Fibroblast of the conjunctiva (primary cell): Measurements from ENCODE around the gene THRA.
A peak's percentile ranks its signal among the peaks of the same experiment; 100 is the strongest.

Experiments used
- DNase-seq: peaks from one replicate; pipeline ENCODE4 v3.0.0-alpha.2; 2010; ENCODE audit warnings: low read depth

THRA gene

DNA sequence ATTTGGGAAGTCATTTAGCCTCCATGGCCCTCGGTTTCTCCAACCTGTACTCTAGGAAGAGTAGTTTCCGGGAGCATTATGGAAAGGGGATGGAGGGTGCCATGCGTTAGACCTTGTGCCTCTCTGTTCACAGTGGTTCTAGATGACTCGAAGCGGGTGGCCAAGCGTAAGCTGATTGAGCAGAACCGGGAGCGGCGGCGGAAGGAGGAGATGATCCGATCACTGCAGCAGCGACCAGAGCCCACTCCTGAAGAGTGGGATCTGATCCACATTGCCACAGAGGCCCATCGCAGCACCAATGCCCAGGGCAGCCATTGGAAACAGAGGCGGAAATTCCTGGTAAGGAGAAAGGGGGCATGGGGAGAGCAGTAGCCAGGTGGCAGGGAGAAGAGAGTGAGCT is 21.7 kb downstream of the THRA start:
- no peak for DNase-seq

DNA sequence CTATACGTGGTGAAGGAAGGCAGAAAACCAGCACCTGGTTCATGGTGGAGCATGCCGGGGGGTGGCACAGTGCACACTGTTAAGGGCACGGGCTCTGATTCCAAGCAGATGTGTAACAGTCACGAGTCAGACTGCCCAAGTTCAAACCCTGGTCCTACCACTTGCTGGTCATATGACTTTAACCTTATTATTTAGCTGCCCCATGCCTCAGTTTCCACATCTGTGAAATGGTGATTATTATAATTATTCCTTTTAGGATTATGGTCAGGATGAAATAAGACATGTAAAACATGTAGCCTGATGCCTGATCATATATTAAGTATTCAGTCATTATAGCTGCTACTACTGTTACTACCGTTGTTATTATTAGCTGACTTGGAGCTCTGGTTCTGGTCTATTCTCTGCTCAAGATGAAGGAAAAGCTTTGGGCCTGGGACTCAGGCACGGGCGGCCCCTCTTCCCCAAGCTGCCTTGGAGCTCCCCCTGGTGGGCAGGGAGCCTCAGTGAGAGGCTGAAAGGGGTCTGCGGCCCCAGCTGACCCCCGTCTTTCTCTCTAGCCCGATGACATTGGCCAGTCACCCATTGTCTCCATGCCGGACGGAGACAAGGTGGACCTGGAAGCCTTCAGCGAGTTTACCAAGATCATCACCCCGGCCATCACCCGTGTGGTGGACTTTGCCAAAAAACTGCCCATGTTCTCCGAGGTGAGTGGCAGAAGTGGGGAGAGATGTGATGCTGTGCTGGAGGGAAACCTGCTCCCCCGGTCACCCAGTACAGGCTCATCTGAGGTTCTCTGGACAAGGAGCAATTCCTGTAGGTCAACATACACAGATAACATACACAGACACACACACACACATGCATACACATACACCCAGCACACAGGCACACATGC is 23.6 kb downstream of the THRA start:
- DNase-seq, result no peak

DNA sequence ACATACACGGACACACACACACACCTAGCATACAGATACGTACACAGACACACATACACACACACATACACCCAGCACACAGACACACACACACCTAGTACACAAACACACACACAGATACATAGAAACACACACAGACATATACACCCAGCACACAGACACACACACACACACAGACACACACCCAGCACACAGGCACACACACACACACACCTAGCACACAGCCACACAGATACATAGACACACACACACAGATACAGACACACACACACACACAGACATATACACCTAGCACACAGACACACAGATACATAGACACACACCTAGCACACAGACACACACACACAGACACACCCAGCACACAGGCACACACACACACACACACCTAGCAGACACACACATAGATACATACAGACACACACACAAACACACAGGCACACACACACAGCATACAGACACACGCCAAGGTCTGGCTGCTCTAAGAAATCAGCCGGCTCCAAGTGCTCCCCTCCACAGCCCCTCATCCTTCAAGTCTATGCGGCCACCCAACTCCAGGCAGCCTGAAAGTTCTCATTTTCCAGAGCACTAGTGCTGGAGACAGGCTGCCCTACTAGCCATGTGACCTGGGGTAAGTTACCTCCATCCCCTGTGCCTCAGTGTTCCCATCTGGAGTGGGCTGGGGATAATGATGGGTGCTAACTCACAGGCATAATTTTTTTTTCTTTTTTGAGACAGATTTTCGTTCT is 24.5 kb downstream of the THRA start:
- no peak for DNase-seq

DNA sequence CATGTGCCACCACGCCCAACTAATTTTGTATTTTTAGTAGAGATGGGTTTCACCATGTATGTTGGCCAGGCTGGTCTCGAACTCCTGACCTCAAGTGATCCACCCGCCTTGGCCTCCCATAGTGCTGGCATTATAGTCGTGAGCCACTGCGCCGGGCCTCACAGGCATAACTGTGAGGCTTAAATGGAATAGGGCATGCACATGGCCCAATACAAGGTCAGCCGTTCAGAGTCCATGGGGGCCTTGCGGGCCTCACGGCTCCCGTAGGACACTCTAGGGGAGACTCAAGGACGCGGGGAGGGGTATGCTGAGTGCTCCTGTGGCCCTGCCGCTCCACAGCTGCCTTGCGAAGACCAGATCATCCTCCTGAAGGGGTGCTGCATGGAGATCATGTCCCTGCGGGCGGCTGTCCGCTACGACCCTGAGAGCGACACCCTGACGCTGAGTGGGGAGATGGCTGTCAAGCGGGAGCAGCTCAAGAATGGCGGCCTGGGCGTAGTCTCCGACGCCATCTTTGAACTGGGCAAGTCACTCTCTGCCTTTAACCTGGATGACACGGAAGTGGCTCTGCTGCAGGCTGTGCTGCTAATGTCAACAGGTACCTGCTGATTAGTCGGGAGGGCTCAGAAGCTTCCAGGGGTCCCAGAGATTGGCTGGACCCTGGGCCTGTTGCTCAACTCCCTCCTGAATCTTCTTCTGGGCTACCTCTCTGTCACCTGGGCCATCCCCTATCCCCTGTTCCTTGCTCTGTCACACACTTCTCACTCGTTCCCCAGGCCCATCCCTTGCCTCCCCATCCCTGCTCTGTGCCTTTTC is 25.3 kb downstream of the THRA start:
- no peak for DNase-seq

DNA sequence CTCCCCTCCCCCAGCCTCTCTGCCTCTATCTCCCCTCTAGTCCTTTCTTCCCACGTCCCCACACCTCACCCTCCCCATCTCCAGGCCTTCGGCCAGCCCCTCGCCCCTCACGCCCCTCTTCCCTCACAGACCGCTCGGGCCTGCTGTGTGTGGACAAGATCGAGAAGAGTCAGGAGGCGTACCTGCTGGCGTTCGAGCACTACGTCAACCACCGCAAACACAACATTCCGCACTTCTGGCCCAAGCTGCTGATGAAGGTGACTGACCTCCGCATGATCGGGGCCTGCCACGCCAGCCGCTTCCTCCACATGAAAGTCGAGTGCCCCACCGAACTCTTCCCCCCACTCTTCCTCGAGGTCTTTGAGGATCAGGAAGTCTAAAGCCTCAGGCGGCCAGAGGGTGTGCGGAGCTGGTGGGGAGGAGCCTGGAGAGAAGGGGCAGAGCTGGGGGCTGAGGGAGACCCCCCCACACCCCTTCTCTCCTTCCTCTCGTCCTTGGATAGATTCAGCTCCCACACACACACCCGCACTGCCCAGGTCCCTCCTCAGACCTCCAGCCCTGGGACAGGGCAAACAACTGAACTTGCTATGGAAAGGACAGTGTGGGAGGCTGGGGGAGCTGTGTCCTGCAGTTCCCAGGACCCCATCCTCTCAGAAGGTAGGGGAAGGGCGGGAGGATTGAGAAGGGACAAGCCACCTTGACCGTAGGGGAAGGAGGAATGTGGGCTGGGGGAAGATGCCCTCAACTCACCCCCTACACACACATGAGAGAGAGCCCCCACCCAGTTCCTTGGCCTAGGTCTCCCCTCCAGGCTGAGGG is 26.5 kb downstream of the THRA start:
- DNase-seq, result no peak

DNA sequence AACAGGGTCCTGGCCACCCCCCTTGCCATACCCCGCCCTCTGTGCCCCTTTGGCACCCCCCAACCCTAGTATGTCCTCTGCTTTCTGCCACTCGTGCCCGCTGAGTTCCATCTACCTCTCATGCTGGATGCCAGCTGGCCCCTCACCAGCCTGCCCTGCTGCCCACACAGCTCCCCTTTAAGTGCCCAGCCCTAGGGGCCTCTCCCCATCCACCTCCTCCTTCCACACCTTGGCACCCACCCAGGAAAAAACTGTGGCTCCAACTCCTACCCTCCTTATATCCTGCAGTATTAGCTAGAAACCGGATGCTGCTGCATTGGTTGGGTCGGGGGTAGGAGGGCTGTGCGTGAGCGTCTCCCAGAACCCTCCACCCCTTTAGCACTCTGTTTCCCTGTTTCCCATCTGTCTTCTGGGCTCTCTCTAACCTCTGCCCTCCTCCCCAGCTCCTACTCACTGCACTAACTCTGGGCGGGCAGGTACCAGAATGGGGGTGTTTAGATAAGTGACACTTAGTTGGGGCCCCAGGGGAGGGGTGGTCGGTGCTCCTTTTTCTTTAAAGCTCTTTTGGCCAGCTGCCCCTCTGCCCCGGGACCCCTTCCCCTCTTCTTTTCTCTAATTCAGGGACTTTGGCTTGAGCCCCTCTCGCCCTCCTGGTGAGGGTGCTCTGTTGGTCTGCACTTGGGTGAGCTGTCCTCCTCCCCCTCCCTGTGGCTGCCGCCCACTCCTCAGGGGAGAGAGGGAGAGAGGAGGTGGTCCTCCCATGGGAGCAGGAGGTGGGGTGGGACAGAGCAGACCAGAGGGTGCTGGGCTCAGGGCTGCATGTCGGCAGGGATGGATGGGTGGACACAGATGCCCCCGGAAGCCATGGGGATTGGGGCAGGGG is 27.7 kb downstream of the THRA start:
- DNase-seq, result no peak

DNA sequence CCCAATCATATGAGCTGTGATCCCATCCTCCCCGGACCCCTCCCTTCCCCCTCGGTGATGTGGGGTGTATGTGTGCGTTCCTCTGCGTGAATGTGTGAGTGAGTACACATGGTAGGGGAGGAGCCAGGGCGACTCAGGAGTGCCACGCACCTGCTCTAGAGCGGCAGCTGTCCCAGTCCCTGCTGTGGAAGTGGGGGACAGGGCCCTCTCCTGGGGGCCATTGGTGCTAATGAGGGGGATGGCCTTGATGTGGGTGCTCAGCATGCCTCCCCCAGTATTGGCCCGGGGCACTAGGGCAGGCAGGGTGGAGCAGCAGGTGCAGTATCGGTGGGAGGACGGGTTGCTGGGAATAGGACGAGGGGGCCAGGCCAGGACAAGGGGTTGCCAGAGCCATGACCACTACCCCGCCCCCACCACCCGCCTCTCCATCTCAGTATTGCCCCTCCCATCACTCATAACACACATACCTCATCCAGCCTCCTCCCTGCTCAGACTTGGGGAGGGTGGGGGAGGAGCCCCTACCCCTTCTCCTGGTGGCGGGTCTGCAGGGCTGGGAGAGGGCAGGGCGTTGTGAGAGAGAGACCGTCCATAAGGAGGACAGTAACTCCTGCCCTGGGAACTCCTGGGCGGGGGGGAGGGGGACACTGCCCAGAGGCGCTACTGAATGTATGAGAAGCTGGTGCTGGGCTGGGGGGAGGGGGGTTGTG is 29.1 kb downstream of the THRA start:
- no peak for DNase-seq

DNA sequence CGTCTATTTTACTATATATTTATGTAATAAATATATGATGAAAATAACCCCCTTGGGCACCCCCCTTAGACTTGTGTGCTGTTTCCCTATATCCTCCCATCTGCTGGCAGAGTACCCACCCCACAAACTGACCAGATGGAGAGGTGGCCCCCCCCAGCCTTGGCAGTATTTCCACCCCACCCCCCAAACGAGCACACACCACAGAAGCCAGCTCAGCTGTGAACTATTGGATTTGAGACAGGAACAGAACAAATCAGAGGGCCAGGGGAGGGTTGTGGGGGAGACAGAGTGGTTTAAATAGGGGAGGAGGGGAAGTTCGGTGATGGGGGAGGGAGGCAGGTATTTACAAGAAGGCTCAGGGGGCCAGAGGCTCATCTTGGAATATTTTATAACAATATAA is 29.8 kb downstream of the THRA start:
- DNase-seq, result no peak

DNA sequence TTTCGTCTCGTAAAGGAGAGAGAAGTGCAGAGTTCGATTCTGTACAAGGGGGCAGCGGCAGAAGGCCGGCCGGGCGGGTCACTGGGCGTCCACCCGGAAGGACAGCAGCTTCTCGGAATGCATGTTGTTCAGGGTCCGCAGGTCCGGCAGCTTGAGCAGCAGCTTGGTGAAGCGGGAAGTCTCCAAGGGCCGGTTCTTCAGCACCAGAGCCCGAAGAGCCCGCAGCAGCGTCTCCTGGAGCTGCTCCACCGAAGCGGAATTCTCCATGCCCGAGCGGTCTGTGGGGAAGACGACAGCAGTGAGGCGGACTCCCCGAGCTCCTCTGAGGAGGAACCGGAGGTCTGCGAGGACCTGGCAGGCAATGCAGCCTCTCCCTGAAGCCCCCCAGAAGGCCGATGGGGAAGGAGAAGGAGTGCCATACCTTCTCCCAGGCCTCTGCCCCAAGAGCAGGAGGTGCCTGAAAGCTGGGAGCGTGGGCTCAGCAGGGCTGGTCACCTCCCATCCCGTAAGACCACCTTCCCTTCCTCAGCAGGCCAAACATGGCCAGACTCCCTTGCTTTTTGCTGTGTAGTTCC is 30.3 kb downstream of the THRA start:
- no peak for DNase-seq

DNA sequence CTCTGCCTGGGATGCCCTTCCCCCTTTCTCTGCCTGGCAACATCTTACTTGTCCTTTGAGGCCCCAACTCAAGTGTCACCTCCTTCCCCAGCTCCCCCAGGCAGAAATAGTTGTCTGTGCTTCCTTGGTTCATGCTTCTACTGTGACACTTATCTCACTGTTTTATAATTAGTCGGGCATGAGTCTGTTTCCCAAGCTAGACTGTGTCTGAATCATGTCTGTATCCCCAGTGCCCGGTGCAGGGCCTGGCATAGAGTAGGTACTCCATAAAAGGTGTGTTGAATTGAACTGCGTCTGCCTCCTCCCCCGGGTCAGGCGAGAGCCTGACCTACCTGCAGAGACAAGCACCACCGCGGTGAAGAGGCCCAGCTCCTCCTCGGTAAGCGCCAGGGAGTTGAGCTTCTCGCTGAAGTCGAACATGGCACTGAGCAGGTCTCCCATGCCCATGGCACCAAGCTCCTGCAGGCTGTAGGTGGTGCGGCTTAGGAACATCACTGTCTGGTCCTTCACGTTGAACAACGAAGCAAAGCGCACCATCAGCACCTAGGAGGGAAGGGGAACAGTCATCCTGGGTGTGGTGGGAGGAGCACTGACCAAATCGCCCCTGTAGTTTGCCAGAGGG is 30.9 kb downstream of the THRA start:
- no peak for DNase-seq

DNA sequence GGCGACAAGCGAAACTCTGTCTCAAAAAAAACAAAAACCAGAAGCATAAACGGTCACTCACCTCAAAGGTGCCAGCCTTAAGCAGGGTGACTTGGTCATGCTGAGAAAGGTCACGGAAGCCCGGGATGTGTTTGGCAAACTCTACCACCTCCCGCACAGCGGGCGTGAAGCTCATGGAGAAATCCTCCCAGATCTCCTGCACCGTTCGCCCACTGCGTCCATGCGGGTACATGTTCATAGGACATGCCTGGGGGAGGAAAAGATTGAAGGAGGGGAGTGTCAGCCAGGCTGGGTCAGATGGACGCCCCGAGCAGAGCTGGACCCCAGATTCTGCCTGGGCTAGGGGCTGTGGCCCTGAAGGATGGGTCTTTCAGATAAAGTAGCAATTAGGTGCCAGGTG is 32.1 kb downstream of the THRA start:
- no peak for DNase-seq

DNA sequence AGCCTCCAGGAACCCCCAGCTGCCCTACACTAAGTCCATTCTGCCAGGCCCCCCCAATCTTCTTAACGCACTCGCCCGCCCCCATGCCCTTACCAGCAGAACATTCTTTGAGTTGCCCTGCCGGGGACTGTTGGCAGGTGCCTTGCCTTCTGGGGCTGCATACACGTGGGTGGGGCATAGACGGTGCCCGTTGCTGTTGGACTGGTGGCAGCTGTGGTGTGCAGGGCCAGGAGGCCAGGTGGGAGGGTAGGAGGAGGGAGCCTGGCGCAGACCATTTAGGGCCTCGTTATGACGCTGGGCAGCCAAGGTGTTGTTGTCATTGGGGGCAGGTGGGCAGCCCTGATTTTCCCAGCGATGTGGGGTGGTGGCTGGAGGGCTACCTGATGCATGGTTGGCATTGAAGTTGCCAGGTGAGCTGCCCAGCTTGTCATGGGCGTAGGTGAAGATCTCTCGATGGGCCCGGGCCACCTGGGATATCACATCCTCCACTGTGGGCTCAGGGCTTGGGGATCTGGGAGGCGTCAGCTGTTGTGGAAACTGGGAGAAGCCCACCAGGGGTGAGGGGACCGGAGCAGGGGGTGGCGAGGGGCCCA is 32.7 kb downstream of the THRA start:
- no peak for DNase-seq

DNA sequence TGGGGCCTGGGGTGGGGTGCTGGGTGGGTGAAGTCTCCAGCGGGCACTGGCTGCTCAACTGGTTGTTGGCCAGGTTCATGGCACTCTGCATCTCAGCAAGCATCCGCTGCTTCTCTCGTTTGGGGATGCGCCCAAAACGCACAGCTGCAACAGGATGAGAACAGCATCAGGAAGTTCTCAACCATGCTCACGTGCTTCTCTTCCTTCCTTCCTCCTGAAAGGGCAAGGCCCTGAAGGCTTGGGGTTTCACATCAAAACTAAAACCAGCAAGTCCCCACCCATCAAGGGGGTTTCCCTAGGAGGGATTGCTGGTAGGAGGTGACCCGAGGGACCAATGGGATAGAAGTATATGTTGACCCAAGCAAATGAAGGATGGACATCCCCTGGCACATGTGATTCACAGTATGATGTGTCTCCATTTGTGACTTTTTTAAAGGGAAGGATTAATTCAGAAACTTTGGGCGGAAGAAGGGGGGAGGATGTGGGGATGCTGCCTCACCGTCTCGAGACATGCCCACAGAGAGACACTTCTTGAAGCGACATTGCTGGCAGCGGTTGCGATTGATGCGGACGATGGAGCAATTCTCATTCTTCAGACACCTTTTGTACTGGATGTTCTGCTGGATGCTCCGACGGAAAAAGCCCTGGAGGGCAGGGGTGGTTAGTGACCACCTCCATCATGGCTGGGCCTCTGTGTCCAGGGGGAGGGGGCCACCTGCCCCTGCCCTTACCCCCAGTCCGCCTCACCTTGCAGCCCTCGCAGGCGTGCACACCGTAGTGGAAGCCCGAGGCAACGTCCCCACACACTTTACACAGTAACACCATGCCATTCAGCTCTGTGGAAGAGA is 33.4 kb downstream of the THRA start:
- no peak for DNase-seq

DNA sequence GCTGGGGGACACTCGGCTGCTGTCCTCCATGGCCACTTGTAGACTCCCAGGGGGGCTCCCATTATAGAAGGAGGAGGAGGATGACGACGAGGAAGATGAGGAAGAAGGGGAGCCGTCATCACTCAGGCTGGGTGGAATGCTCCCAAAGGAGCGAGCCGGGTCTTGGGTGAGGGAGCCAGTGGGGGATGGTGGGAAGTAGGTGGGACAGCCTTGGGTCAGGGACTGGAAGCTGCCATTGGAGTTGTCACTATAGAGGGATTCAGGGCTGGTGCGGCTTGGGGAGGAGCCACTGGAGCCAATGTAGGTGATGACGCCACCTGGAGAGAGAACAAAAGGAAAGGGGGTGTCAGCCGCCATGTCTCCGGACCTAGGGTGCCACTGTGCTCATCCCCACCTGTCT is 34.3 kb downstream of the THRA start:
- no peak for DNase-seq

DNA sequence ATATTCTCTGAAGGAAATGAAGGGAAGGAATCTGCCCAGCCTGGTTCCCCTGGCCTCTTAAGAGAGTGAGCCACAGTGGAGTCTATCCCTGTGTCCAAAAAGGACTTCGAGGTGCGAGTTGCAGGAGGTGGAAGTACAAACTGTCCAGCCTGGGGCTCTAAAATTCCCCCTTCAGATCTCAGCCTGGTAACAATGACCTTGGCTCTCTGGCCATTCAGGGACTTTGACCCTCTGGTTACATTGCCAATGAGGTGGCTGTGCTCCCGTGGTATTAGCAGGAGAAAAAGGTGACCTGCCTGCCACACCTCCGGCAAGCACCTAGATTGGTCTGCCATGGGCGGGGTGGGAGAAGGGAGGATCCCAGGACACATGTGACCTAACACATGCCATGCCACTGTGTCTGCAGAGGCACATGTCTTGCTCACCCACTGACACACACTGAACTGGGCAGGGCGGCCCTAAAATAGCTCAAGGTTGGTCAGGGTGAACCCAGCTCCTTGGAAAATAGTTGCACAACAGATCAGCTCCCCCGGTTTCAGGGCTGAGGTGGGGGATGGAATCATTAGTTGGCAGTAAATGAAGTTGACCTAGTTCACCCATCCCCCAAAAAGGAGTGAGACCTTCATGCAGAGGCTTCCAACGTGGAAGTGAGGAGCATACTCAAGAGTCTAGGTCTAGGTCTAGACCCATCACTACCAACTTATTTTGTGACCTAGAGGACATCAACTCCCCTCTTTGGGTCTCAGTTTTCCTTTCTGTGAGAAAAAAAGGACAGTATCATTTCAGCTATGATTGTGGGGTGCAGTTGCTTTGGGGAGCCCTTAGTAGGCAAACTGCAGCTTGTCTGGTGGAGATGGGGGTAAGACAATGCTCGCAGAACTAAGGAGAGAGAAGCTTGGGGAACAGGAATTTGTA is 35.4 kb downstream of the THRA start:
- no peak for DNase-seq

DNA sequence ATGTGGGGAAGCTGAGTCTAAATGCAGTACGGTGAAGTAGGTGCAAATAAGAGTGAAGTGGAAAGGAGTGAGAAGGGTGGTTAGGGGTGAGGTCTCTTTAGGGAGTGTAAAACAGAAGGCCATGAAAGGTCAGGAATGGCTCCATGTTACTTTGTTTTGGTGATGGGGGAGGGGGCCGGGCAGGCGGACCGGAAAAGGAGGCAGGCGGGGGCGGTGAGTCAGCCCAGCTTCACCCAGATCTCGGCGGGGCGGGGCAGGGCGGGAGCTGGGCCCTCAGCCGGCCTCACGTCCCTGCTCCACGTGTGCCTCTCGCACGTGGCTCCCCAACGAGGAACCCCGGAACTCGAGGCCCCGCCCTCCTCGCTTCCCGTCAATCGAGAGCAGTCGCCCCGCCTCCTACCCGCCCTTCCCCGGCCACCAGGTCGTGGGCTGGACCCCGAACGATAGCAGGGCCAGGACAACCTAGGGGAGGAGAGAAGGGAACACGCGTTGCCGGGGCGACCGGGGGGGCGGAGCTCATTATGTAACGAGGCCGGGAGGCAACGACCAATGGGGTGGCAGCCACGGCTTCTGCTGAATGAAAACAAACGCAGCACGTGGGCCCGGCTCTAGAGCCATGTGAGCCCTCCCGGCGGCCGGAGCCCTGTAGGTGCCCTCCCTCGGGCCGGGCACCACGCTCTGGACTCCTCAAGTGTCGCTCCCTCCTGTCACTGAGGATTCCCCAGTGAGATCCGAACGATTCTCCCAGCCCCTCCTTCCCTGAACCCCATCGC is 36.3 kb downstream of the THRA start:
- peak; percentile 93 for DNase-seq
